HL-60 (cell line): Measurements from ENCODE around the gene SLCO4A1.

Experiments used
- DNase-seq, 2 experiments: peaks; one replicate each; pipeline ENCODE4 v3.0.0-alpha.2; 2010 to 2020; ENCODE audit warnings: low read depth in 1 of 2, low spot score in 1 of 2
- H3K27ac ChIP-seq: fragments of 250-450 bp; sonication (Bioruptor Pico); replicated peaks from 2 replicates; pipeline ENCODE4 v1.5.1; 2020; ENCODE audit warnings: mild to moderate bottlenecking, moderate library complexity
- H3K27me3 ChIP-seq: fragments of 250-450 bp; sonication (Bioruptor Pico); 2 replicates; pipeline ENCODE4 v1.5.1; 2021; ENCODE audit warnings: mild to moderate bottlenecking, moderate library complexity; ENCODE audit not compliant: insufficient read depth, poor library complexity, severe bottlenecking
- H3K4me3 ChIP-seq: replicated peaks from 2 replicates; pipeline ENCODE4 v1.5.1; 2011; ENCODE audit warnings: mild to moderate bottlenecking, control low read depth, low read length; ENCODE audit not compliant: insufficient read depth
- CTCF ChIP-seq: IDR thresholded peaks from one replicate; pipeline ENCODE4 v1.5.1; 2011; ENCODE audit warnings: low read length, control low read depth, inconsistent platforms; ENCODE audit not compliant: insufficient read depth
- GABPA ChIP-seq: IDR thresholded peaks from 2 replicates; pipeline ENCODE4 v1.6.1; 2012; ENCODE audit warnings: low read depth
- POLR2AphosphoS5 ChIP-seq: IDR thresholded peaks from 2 replicates; pipeline ENCODE4 v1.6.1; 2012; ENCODE audit warnings: low read depth
- REST ChIP-seq: IDR thresholded peaks from 2 replicates; pipeline ENCODE4 v1.6.1; 2012; ENCODE audit warnings: low read depth; ENCODE audit not compliant: insufficient replicate concordance
- SPI1 ChIP-seq: IDR thresholded peaks from 2 replicates; pipeline ENCODE4 v1.6.1; 2012; ENCODE audit warnings: low read depth, mild to moderate bottlenecking, borderline replicate concordance

The SLCO4A1 gene

GRCh38 chr20:62714799-62715198 lies 72.5 kb downstream of the SLCO4A1 start:
- no peak for DNase-seq
- H3K27me3 ChIP-seq, result no peaks in the 10 kb centered on the region
- no peak overlapping the region for H3K27ac ChIP-seq
- H3K4me3 ChIP-seq, result no peak overlapping the region
- no peak for TF ChIP-seq REST
- no peak for TF ChIP-seq CTCF
- no peak for TF ChIP-seq GABPA
- TF ChIP-seq SPI1, result no peak
- TF ChIP-seq POLR2AphosphoS5, result no peak

- Histone ChIP-seq H3K4me3 (no peak overlapping the region), H3K27ac (no peak overlapping the region), H3K27me3 (no peaks in the 10 kb centered on the region)
- no peak for TF ChIP-seq POLR2AphosphoS5
- TF ChIP-seq REST, result no peak
- no peak for TF ChIP-seq SPI1
- TF ChIP-seq CTCF, result no peak
- TF ChIP-seq GABPA, result no peak
- no peak for DNase-seq
Observed at GRCh38 chr20:62715201-62715600, 72.9 kb downstream of the SLCO4A1 start.

GRCh38 chr20:62716198-62716940 lies 74.1 kb downstream of the SLCO4A1 start:
- no peak for TF ChIP-seq REST
- TF ChIP-seq GABPA, result no peak
- TF ChIP-seq CTCF, result no peak
- TF ChIP-seq SPI1, result no peak
- no peak for TF ChIP-seq POLR2AphosphoS5
- DNase-seq, result no peak
- Histone ChIP-seq H3K4me3 (no peak overlapping the region), H3K27me3 (no peaks in the 10 kb centered on the region), H3K27ac (no peak overlapping the region)
